GM12874 (cell line): ENCODE results near the gene DPEP2.

Source experiments
- TF ChIP-seq, protein P1 (sequence below): IDR thresholded peaks from 2 replicates; pipeline ENCODE4 v1.5.1; 2011; ENCODE audit warnings: low read depth, mild to moderate bottlenecking, control low read depth, low read length, moderate library complexity; ENCODE audit not compliant: insufficient read depth

Gene DPEP2

DNA sequence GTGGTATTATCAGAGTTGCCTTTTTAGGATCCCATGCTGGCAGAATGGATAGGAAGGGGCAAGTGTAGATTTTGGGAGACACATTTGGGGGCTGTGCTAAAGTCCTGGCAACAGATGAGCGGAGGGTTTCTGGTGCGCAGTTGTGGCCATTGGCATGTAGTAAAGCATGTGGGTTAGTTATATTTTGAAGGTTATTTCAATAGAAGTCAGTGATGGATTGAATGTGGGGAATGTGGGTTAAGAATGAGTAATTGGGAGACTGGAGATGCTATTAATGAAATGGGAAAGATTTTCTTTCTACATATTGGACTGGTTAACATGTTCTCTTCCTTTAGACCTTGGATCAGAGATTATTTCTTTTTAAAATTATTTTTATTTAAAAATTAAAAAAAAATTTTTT lies 33.8 kb upstream of the DPEP2 start:
- TF ChIP-seq, protein P1, sequence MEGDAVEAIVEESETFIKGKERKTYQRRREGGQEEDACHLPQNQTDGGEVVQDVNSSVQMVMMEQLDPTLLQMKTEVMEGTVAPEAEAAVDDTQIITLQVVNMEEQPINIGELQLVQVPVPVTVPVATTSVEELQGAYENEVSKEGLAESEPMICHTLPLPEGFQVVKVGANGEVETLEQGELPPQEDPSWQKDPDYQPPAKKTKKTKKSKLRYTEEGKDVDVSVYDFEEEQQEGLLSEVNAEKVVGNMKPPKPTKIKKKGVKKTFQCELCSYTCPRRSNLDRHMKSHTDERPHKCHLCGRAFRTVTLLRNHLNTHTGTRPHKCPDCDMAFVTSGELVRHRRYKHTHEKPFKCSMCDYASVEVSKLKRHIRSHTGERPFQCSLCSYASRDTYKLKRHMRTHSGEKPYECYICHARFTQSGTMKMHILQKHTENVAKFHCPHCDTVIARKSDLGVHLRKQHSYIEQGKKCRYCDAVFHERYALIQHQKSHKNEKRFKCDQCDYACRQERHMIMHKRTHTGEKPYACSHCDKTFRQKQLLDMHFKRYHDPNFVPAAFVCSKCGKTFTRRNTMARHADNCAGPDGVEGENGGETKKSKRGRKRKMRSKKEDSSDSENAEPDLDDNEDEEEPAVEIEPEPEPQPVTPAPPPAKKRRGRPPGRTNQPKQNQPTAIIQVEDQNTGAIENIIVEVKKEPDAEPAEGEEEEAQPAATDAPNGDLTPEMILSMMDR: no peak

DNA sequence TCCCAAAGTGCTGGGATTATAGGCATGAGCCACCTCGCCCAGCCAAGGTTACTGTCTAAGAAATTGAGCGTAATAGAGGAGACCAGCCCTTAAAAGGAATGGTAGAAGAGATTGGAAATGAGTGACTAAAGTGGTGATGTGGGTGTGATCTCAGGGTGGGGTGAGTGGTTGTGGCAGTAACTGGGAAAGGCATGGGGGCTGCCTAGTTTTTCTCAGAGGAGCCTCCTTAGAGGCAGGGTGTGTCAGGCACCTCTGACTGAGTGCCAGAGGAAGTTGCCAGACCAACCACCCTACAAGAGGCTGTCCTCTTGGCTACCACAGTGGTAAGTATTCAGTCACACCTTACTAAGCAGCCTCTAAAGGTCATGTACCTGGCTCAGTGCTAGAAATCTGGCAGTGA lies 32.7 kb upstream of the DPEP2 start:
- TF ChIP-seq, protein P1: no peak

DNA sequence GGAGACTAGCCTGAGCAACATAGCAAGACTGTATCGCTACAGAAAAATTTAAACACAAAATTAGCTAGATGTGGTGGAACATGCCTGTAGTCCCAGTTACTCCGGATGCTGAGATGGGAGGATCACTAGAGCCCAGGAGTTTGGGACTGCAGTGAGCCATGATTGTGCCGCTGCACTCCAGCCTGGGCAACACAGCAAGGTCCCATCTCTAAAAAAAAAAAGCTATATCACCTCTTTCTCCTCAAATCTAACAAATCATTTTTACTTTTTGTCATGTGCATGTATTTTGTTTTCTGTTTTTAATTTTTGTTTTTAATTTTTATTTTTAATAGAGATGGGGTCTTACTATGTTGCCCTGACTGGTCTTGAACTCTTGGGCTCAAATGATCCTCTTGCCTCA lies 29.7 kb upstream of the DPEP2 start:
- TF ChIP-seq, protein P1: no peak

DNA sequence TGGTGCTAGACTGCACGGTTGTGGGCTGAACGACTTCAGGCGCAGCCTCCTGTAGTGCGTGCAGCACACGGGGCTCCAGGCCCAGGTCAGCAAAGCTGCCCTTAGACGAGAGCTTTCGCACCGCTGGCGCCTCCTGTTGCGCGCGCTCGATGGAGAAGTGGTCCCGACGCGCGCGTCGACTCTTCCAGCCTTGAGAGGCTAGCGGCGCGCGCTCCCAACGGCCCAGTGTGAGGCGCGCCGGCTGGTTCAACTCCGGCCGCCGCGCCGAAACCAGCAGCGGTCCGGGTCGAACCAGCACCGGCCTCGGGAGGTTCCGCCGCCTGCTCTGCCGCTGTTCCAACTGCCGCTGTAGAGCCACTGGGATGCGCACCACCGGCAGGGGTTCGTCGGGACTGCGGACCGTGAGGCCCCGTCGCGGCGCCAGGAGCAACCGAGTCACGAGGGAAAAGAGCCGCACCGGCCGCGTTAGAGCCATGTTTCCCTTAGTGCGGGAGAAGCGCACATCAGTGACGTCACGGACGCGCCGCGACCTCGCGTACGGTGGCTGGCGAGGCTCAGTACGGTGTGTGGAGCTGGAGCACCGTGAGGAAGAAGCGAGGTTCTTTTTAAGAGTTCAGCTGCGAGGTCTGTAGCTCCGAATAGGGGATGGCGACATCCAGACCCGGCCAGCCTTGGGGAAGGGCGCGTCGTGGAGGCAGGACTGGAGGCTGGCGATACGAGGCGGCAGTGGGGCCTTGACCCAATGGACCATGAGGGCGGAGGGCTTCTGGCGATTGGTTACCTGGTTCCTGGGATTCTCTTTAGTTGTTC lies 23.6 kb upstream of the DPEP2 start, which contains the start of the genes DDX28 and DUS2:
DDX28 (minus strand) TSS at position 505 of the 810 bp plus-strand sequence; CDS start at position 475, 30 bp downstream.
DUS2 (plus strand) TSS at position 557 of the 810 bp plus-strand sequence. CDS start 14,740 bp downstream, outside the sequence.
- TF ChIP-seq, protein P1: no peak

DNA sequence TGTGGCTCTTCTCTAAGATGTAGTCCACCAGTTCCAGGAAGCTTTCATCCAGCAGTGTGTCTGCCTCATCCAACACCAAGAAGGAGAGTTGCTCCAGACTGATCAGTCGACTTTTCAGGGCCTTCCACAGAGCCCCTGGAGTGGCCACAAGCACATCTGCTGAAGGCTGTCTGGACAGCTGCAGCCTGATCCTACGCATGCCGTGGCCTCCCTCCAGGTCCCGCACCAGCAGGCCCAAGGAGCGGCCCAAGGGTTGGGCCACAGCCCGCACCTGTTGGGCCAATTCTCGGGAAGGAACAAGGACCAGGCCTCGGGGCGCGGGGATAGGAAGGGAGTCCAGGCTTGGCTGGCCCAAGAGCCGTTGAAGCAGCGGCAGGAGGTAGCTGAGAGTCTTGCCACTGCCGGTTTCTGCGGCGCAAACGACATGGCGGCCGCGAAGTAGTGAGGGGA lies 23.0 kb upstream of the DPEP2 start:
- TF ChIP-seq, protein P1: no peak

DNA sequence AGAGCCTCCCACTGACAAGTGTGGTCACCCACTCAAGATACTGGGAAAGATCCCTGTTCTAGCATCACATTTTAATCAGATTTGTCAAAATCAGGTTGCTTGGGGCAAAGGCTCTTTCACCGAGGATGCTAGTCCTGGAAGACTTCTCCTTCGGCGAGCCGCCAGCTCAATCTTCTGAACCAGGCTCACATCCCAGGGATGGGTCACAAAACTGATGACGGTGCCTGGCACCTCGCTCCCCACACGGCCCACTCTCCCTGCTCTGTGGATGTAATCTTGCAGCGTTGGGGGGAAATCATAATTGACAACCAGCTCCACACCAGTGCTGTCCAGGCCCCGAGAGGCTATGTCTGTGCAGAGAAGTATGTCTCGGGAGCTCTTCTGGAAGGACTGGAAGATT lies 22.2 kb upstream of the DPEP2 start:
- TF ChIP-seq, protein P1: no peak

DNA sequence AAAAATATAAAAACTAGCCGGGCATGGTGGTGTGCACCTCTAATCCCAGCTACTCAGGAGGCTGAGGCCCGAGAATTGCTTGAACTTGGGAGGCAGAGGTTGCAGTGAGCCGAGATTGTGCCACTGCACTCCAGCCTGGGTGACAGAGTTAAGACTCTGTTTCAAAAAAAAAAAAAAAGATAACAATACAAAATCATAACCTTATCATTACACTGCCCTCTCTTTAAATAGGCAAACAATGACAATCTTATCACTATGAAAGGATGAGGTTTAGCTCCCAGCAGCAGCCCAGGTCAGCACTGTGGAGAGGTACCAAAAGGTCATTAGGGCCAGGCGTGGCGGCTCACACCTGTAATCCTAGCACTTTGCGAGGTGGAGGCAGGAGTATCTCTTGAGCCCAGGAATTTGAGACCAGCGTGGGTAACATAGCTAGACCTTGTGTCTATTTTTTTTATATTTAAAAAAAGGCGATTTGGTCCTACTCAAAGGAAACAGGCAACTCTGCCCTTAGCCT lies 19.9 kb upstream of the DPEP2 start:
- TF ChIP-seq, protein P1: no peak
